Left forelimb (tissue), 1 donor: Measurements from ENCODE around the gene OTX2.

ENCODE experiments used
- DNase-seq: peaks from one replicate; pipeline ENCODE4 v3.0.0-alpha.2; 2018; ENCODE audit warnings: low spot score

OTX2 gene

GRCh38 chr14:56796259-56796658 lies 14.0 kb downstream of the OTX2 start:
- DNase-seq, result no peak

- no peak for DNase-seq
These were observed 15.0 kb downstream of the OTX2 start for GRCh38 chr14:56795284-56795622.

- DNase-seq, result no peak
These were observed 15.6 kb downstream of the OTX2 start for GRCh38 chr14:56794557-56795283.

GRCh38 chr14:56794088-56794556 lies 16.2 kb downstream of the OTX2 start:
- DNase-seq, result no peak

- DNase-seq, result no peak
These were observed 20.3 kb downstream of the OTX2 start for GRCh38 chr14:56789955-56790354.

GRCh38 chr14:56787530-56787929 lies 22.7 kb downstream of the OTX2 start:
- no peak for DNase-seq

GRCh38 chr14:56782711-56783110 lies 27.6 kb downstream of the OTX2 start:
- no peak for DNase-seq

- DNase-seq, result no peak
These were observed 35.8 kb downstream of the OTX2 start for GRCh38 chr14:56774503-56774902.

GRCh38 chr14:56770512-56770911 lies 39.8 kb downstream of the OTX2 start:
- DNase-seq, result no peak

GRCh38 chr14:56760164-56760914 lies 49.9 kb downstream of the OTX2 start:
- DNase-seq, result no peak

GRCh38 chr14:56759633-56760032 lies 50.6 kb downstream of the OTX2 start:
- DNase-seq, result no peak

- DNase-seq, result no peak
These were observed 51.2 kb downstream of the OTX2 start for GRCh38 chr14:56759094-56759493.

GRCh38 chr14:56754921-56755320 lies 55.4 kb downstream of the OTX2 start:
- DNase-seq, result no peak

- no peak for DNase-seq
These were observed 56.9 kb downstream of the OTX2 start for GRCh38 chr14:56753396-56753795.

GRCh38 chr14:56752428-56752827 lies 57.9 kb downstream of the OTX2 start:
- no peak for DNase-seq

GRCh38 chr14:56751471-56751870 lies 58.8 kb downstream of the OTX2 start:
- no peak for DNase-seq
